Spleen (tissue), 11 donors: ENCODE measurements around the gene MYO19. TPM values are rescaled to one million over a fixed set of nuclear protein-coding genes. Genes with fewer than 3 reads are reported as not detected.

Experiments used
- DNase-seq: peaks from one replicate; pipeline ENCODE4 v3.0.0-alpha.2; 2020
- H3K27ac ChIP-seq, 8 donors: fragments of 200-600 bp; sonication (generic) in 7 of 8; 1 replicate in 4 of 8; 2 replicates in 4 of 8; pipeline versions ENCODE4 v1.5.0 to v1.8.0; 2016 to 2021; ENCODE audit warnings: inconsistent platforms in 4 of 8, mild to moderate bottlenecking in 4 of 8, moderate library complexity in 1 of 8
- H3K27me3 ChIP-seq, 7 donors: fragments of 200-600 bp; sonication (generic) in 6 of 7; replicated peaks in 1 of 7; 1 replicate in 4 of 7; 2 replicates in 3 of 7; pipeline versions ENCODE4 v1.5.0 to v1.8.0; 2016 to 2021; ENCODE audit warnings: inconsistent platforms in 3 of 7, mild to moderate bottlenecking in 1 of 7
- H3K36me3 ChIP-seq, 6 donors: fragments of 200-600 bp; sonication (generic) in 5 of 6; 1 replicate in 4 of 6; 2 replicates in 2 of 6; pipeline versions ENCODE4 v1.5.0 to v1.8.0; 2016 to 2021; ENCODE audit warnings: inconsistent platforms in 2 of 6
- H3K4me1 ChIP-seq, 6 donors: fragments of 200-600 bp; sonication (generic) in 5 of 6; 1 replicate in 3 of 6; 2 replicates in 3 of 6; pipeline versions ENCODE4 v1.5.0 to v1.8.0; 2016 to 2021; ENCODE audit warnings: inconsistent platforms in 3 of 6
- H3K4me3 ChIP-seq, 8 donors: fragments of 200-600 bp; sonication (generic) in 7 of 8; 1 replicate in 4 of 8; 2 replicates in 4 of 8; pipeline versions ENCODE4 v1.5.0 to v1.8.0; 2016 to 2021; ENCODE audit warnings: inconsistent platforms in 4 of 8, mild to moderate bottlenecking in 4 of 8, moderate library complexity in 2 of 8
- H3K9me3 ChIP-seq, 8 donors: fragments of 200-600 bp; sonication (generic) in 7 of 8; 1 replicate in 4 of 8; 2 replicates in 4 of 8; pipeline versions ENCODE4 v1.5.0 to v1.8.0; 2016 to 2021; ENCODE audit warnings: inconsistent platforms in 4 of 8
- POLR2A ChIP-seq, 3 donors: fragments of 450-650 bp; IDR thresholded peaks; one replicate each; pipeline ENCODE4 v1.5.1; 2017; ENCODE audit warnings: antibody characterized with exemption in 3 of 3, mild to moderate bottlenecking in 1 of 3
- POLR2AphosphoS5 ChIP-seq, 3 donors: sonication (generic); formaldehyde crosslinking; IDR thresholded peaks; one replicate each; pipeline ENCODE4 v1.5.1; 2017; ENCODE audit warnings: antibody characterized with exemption in 3 of 3
- WGBS, 5 donors: extraction: QIAGEN DNeasy Blood & Tissue Kit in 3 of 5; methylation state at CpG; one replicate each; pipeline versions ENCODE4 v1.1.5 to v1.1.7; 2013 to 2018; 5-methylcytosine and 5-hydroxymethylcytosine counted together
- intact Hi-C: fragments of 100-400 bp; cut with DNase I; formaldehyde crosslinking; loops from one replicate; pipeline ENCODE4 v1.15.0; 2023; ENCODE audit warnings: low total_unique reads
- polyA plus RNA-seq, 3 donors: library from polyadenylated mRNA; stranded (reverse); fragments of 200-250 nt; gene quantifications; one replicate each; pipeline ENCODE4 v1.2.1, GENCODE V29; 2013
- total RNA-seq, 7 donors: library from RNA; depleted of rRNA in 3 of 7; stranded (reverse); fragments of >200 nt in 3 of 7; fragmentation: NEBNext Ultra II Directional in 4 of 7; extraction: Animal tissue kit (Norgen Biotek cat#: 25700) in 4 of 7; gene quantifications; one replicate each; pipeline versions ENCODE4 v1.1.0 to v1.2.1, GENCODE V29; 2016 to 2021
- TF ChIP-seq, protein P1 (sequence below), 11 experiments: fragments of 200-600 bp in 7 of 11; fragments of 450-650 bp in 4 of 11; sonication (generic) in 4 of 11; IDR thresholded peaks in 8 of 11; conservative IDR thresholded peaks in 3 of 11; 1 replicate in 7 of 11; 2 replicates in 4 of 11; pipeline versions ENCODE4 v1.4.0 to v1.8.0; 2016 to 2021; ENCODE audit warnings: antibody characterized with exemption in 11 of 11, inconsistent platforms in 4 of 11, mild to moderate bottlenecking in 1 of 11
- donor health status: healthy with polysubstance abuse.
- donor health status: DM: no; HTN: no; CAD: no; lungs with moderate emphysema.
- donor health status: DM: no; HTN: no; CAD: no.
- donor health status: Bipolar disorder and iron deficiency.
- donor health status: healthy.
- donor health status: DM: no; HTN: no; CAD: no.
- donor health status: DM: yes; HTN: yes; CAD: no.

MYO19 gene
- total and polyA plus RNA-seq, 10 donors: 15.6 to 68.9 (median 50.7) TPM

DNA sequence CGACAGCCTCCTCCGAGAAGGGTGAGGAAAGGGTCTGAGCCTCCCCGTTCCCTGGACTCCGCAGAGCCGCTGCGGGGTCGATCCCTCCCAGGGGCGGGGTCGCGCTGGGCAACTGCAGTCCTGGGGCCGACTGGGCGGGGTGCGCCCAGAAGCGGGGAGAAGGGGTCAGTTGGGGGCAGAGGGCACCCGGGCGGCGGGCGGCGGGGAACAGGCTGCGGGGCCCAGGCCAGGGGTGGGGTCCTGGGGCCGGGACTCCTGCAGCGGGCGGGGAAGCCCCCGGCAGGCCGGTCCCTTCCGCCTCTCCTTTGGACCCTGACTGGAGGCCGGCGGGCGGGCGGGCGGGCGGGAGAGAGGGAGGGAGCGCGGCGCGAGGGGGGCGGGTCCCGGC is 10.4 kb upstream of the MYO19 start:
- H3K9me3 ChIP-seq: no peaks in the 10 kb centered on the region
- no peak for TF ChIP-seq POLR2AphosphoS5 (IDR thresholded peaks at IDR 0.05)
- peak in 1 of 3 donors; percentile 43 for TF ChIP-seq POLR2A (IDR thresholded peaks at IDR 0.05)
- peak overlapping the region; percentile 73 to 98 (median 94) for H3K4me3 ChIP-seq
- H3K27me3 ChIP-seq: no peaks in the 10 kb centered on the region
- DNase-seq: no peak
- peaks cover 40 to 61% (median 56%) of the 10 kb centered on the region in 6 donors for H3K4me1 ChIP-seq
- peak overlapping the region; percentile 99 to 100 (median 100) for H3K27ac ChIP-seq
- H3K36me3 ChIP-seq: peaks cover 0 to 21% (median 0%) of the 10 kb centered on the region in 6 donors
- 0% methylated on average over 5 to 38 of the region's 38 CpGs for WGBS, 5 donors
- intact Hi-C loops: no loop called here

DNA sequence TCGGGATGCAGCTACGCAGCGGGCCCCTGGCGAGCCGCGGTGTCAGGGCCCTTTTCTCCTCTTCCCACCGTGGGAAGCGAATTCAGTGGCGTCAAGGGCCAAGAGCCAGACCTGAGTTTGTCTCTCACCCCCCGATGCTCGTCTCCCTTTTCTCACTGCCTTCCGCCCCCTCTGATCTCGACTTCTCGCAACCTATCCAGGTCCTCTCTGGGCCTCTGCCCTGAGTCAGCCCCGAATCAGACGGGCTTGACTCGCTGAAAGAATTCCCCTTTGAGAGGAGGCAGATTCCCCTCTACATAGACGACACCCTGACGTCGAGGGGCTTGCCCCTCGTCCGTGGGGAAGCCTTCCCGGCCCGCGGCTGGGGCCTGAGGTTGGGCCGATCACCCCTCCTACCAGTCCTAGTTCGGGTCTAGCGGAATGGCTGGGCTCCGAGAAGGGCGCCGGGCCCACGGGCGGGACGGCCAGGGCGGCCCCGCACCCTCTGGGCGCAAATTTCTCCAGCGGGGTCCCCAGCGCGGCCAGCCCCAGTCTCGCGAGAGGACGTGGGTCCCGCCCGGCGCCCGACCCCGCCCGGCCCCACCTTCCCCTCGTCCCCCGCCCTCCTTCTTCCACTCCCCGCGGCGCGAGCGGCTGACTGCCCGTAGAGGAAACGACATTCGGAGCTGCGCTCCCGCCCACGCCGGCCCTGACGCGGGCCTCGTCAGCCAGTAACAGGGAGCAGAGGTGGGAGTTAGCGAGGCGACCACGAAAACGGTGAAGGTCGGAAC is 9.8 kb upstream of the MYO19 start, which contains the start of gene GGNBP2:
Gene GGNBP2 (plus strand): TSS at position 613 of the 770 bp plus-strand sequence. CDS start 806 bp downstream, outside the sequence.
- Histone ChIP-seq H3K27ac (peak within 1 kb of the TSS; percentile 99 to 100 (median 100)), H3K4me1 (peaks cover 35 to 55% (median 50%) of the 10 kb centered on the region in 6 donors), H3K36me3 (peaks cover 0 to 20% (median 0%) of the 10 kb centered on the region in 6 donors), H3K4me3 (peak within 1 kb of the TSS; percentile 73 to 98 (median 94)), H3K27me3 (no peaks in the 10 kb centered on the region), H3K9me3 (no peaks in the 10 kb centered on the region)
- intact Hi-C loops: no loop called here
- TF ChIP-seq POLR2A (IDR thresholded peaks at IDR 0.05): peak in 2 of 3 donors; percentile 88 to 94
- peak; percentile 99 for TF ChIP-seq POLR2AphosphoS5 (IDR thresholded peaks at IDR 0.05)
- TF ChIP-seq, protein P1, sequence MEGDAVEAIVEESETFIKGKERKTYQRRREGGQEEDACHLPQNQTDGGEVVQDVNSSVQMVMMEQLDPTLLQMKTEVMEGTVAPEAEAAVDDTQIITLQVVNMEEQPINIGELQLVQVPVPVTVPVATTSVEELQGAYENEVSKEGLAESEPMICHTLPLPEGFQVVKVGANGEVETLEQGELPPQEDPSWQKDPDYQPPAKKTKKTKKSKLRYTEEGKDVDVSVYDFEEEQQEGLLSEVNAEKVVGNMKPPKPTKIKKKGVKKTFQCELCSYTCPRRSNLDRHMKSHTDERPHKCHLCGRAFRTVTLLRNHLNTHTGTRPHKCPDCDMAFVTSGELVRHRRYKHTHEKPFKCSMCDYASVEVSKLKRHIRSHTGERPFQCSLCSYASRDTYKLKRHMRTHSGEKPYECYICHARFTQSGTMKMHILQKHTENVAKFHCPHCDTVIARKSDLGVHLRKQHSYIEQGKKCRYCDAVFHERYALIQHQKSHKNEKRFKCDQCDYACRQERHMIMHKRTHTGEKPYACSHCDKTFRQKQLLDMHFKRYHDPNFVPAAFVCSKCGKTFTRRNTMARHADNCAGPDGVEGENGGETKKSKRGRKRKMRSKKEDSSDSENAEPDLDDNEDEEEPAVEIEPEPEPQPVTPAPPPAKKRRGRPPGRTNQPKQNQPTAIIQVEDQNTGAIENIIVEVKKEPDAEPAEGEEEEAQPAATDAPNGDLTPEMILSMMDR (IDR thresholded peaks at IDR 0.05 in 8 of 11, conservative IDR thresholded peaks at IDR 0.05 in 3 of 11): peak in 2 of 11 experiments; percentile 25 to 28
- peak; percentile 99 for DNase-seq
- WGBS, 5 donors: 0 to 1% (median 0%) methylated on average over 51 to 71 of the region's 71 CpGs

DNA sequence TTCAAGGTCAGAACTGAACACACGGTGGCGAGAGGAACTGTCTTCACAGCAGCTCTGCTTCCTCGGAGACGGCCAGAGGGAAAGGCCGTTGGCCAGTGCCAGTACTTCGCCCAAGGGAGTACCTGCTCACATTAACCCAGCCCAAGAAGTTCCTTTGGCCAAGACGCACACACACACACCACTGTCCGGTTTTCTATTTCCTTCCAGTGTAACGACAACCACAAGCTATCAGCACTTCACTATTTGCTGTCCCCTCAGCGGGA is 9.3 kb upstream of the MYO19 start:
- Histone ChIP-seq H3K9me3 (no peaks in the 10 kb centered on the region), H3K4me1 (peaks cover 34 to 50% (median 45%) of the 10 kb centered on the region in 6 donors), H3K27ac (peak overlapping the region; percentile 99 to 100 (median 100)), H3K27me3 (no peaks in the 10 kb centered on the region), H3K4me3 (peak overlapping the region; percentile 73 to 98 (median 94)), H3K36me3 (peaks cover 0 to 25% (median 2%) of the 10 kb centered on the region in 6 donors)
- 0 to 1% (median 0%) methylated on average over 10 of the region's 10 CpGs for WGBS, 5 donors
- TF ChIP-seq POLR2AphosphoS5 (IDR thresholded peaks at IDR 0.05): no peak
- TF ChIP-seq, protein P1 (IDR thresholded peaks at IDR 0.05 in 8 of 11, conservative IDR thresholded peaks at IDR 0.05 in 3 of 11): peak in 1 of 11 experiments; percentile 10
- TF ChIP-seq POLR2A (IDR thresholded peaks at IDR 0.05): no peak
- intact Hi-C loops: no loop called here
- no peak for DNase-seq

DNA sequence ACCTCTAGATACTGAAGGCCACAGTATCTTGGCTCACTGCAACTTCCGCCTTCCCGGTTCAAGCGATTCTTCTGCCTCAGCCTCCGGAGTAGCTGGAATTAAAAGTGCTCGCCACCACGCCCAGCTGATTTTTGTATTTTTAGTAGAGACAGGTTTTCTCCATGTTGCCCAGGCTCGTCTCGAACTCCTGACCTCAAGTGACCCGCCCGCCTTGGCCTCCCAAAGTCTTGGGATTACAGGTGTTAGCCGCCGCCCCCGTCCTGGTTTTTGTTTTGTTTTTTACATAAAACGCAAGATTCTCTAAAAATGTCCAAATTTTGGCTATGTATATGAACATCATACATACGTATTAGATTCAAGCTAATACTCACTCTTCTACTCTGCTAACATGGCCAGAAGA is 8.1 kb upstream of the MYO19 start:
- Histone ChIP-seq H3K27me3 (no peaks in the 10 kb centered on the region), H3K4me3 (no peak overlapping the region), H3K36me3 (peaks cover 0 to 36% (median 4%) of the 10 kb centered on the region in 6 donors), H3K4me1 (peaks cover 22 to 37% (median 32%) of the 10 kb centered on the region in 6 donors), H3K27ac (no peak overlapping the region), H3K9me3 (no peaks in the 10 kb centered on the region)
- intact Hi-C loops: no loop called here
- TF ChIP-seq, protein P1 (IDR thresholded peaks at IDR 0.05 in 8 of 11, conservative IDR thresholded peaks at IDR 0.05 in 3 of 11): no peak
- TF ChIP-seq POLR2A (IDR thresholded peaks at IDR 0.05): no peak
- TF ChIP-seq POLR2AphosphoS5 (IDR thresholded peaks at IDR 0.05): no peak
- WGBS, 5 donors: 92 to 97% (median 95%) methylated on average over 14 to 15 of the region's 15 CpGs
- DNase-seq: no peak
